ENCODE results near the gene VAMP1. TPM values are rescaled to one million over a fixed set of nuclear protein-coding genes. Genes with fewer than 3 reads are reported as not detected.
A peak's percentile ranks its signal among the peaks of the same experiment; 100 is the strongest.

The VAMP1 gene
- total RNA-seq, 6 experiments from 2014 or later, result 8.6 to 13.0 (median 10.8) TPM

GRCh38 chr12:6450869-6451347 lies 19.6 kb downstream of the VAMP1 start:
- no peak for TF ChIP-seq CTCF (IDR thresholded peaks at IDR 0.05)
- peak overlapping the region; percentile 94 for H3K4me3 Mint-ChIP-seq
- H3K36me3 Mint-ChIP-seq (ENCODE audit: low read depth), result peaks cover 13% of the 10 kb centered on the region
- H3K9me3 Mint-ChIP-seq, result no peaks in the 10 kb centered on the region
- DNase-seq, result peak; percentile 24
- peaks cover 37% of the 10 kb centered on the region for H3K4me1 Mint-ChIP-seq (ENCODE audit: low read depth)
- H3K27me3 Mint-ChIP-seq (ENCODE audit: insufficient read depth), result no peaks in the 10 kb centered on the region; the same call in 1 of the 2 replicates
- peak overlapping the region; percentile 99 for H3K27ac Mint-ChIP-seq

DNA sequence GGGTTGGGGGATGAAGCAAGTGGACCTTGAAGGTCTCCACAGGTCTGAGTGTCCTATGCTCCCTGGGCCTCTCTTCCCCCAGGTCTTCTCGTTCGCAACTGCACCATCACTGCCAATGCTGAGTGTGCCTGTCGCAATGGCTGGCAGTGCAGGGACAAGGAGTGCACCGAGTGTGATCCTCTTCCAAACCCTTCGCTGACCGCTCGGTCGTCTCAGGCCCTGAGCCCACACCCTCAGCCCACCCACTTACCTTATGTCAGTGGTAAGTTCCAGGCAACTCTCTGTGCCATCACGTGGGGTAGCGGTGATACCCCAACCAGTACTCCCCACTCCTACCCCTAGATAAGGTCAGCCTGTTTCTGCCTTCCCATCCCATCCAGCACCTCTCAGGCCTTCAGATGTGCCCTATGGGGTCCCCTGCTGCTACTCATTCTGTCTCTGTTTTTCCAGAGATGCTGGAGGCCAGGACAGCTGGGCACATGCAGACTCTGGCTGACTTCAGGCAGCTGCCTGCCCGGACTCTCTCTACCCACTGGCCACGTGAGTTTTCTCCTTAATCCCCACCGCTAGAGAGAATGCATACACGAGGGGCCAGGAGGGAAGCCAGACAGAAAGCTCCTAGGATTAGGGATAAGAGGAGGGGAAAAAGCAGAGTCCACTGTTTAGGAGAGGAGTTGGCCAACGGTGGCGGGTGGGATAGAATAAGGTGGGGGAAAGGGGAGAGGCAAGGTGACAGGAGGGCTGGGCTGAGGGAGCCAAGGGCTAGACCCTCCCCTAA lies 20.2 kb downstream of the VAMP1 start:
- H3K27me3 Mint-ChIP-seq (ENCODE audit: insufficient read depth), result no peaks in the 10 kb centered on the region; the same call in 1 of the 2 replicates
- H3K27ac Mint-ChIP-seq, result peak overlapping the region; percentile 99
- H3K4me1 Mint-ChIP-seq (ENCODE audit: low read depth), result peaks cover 37% of the 10 kb centered on the region
- no peak for DNase-seq
- no peaks in the 10 kb centered on the region for H3K9me3 Mint-ChIP-seq
- H3K4me3 Mint-ChIP-seq, result peak overlapping the region; percentile 94
- H3K36me3 Mint-ChIP-seq (ENCODE audit: low read depth), result peaks cover 13% of the 10 kb centered on the region
- no peak for TF ChIP-seq CTCF (IDR thresholded peaks at IDR 0.05)

GRCh38 chr12:6444704-6445688 lies 25.5 kb downstream of the VAMP1 start, which contains the start of gene CD27:
TSS of gene CD27 (plus strand) at chr12:6444955. CDS start at chr12:6445096, 141 bp downstream.
- TF ChIP-seq CTCF (IDR thresholded peaks at IDR 0.05), result no peak
- H3K9me3 Mint-ChIP-seq, result no peaks in the 10 kb centered on the region
- peaks cover 7% of the 10 kb centered on the region for H3K4me1 Mint-ChIP-seq (ENCODE audit: low read depth)
- H3K4me3 Mint-ChIP-seq, result no peak within 1 kb of the TSS
- H3K36me3 Mint-ChIP-seq (ENCODE audit: low read depth), result peaks cover 22% of the 10 kb centered on the region
- no peak within 1 kb of the TSS for H3K27ac Mint-ChIP-seq
- no peak for DNase-seq
- H3K27me3 Mint-ChIP-seq (ENCODE audit: insufficient read depth), result no peaks in the 10 kb centered on the region; the same call in none of the 2 replicates

GRCh38 chr12:6444031-6444430 lies 26.4 kb downstream of the VAMP1 start:
- H3K27me3 Mint-ChIP-seq (ENCODE audit: insufficient read depth), result no peaks in the 10 kb centered on the region; the same call in 1 of the 2 replicates
- no peaks in the 10 kb centered on the region for H3K9me3 Mint-ChIP-seq
- DNase-seq, result no peak
- TF ChIP-seq CTCF (IDR thresholded peaks at IDR 0.05), result no peak
- H3K4me3 Mint-ChIP-seq, result no peak overlapping the region
- no peak overlapping the region for H3K27ac Mint-ChIP-seq
- H3K4me1 Mint-ChIP-seq (ENCODE audit: low read depth), result peaks cover 6% of the 10 kb centered on the region
- peaks cover 22% of the 10 kb centered on the region for H3K36me3 Mint-ChIP-seq (ENCODE audit: low read depth)

DNA sequence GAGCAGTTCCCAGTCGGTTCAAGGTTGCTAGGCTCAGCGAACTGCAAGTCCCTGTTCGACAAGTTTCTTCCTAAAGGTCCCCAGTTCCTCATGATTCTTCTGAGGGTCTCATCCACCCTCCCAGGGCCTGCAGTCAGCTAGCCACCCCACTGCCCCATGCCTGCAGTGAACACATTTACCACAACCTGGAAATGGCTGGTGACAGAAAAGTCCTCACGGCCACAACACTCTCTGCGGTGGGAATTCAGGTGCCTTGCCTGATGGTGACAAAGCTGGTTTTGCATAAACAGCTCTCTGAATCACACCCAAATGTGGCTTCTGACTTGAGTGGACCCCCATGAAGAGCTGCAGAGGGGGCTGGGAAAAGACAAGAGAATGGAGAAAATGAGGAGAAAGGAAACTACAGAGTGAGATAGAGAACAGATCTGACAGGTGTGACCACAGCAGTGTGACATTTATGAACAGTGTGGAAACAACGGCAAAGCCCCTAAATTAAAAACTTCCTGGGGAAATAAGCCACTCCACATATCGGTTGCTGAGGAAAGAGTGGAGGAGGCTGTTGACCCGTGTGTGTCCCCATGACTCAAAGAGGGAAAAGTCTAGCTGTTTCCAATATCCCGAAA lies 27.0 kb downstream of the VAMP1 start:
- Mint-ChIP-seq H3K4me1 (ENCODE audit: low read depth) (peaks cover 6% of the 10 kb centered on the region), H3K4me3 (no peak overlapping the region)
- DNase-seq, result no peak

More for the DNA sequence above, 27.0 kb downstream of the VAMP1 start:
- TF ChIP-seq CTCF (IDR thresholded peaks at IDR 0.05), result no peak
- Mint-ChIP-seq H3K27ac (no peak overlapping the region), H3K9me3 (no peaks in the 10 kb centered on the region), H3K36me3 (ENCODE audit: low read depth) (peaks cover 22% of the 10 kb centered on the region), H3K27me3 (ENCODE audit: insufficient read depth) (no peaks in the 10 kb centered on the region; the same call in 1 of the 2 replicates)

Measured in HFFc6 (cell line).